ENCODE measurements around the gene GRB7. TPM values are rescaled to one million over a fixed set of nuclear protein-coding genes. Genes with fewer than 3 reads are reported as not detected.

Gene GRB7
- polyA plus RNA-seq, 1 donor = 35.9 TPM

- Histone ChIP-seq H3K27ac (ENCODE audit: low read length) (no peak overlapping the region), H3K36me3 (ENCODE audit: control insufficient read depth, insufficient read depth, low read length) (peaks cover 17% of the 10 kb centered on the region), H3K9me3 (ENCODE audit: control insufficient read depth, low read depth, low read length) (no peaks in the 10 kb centered on the region), H3K27me3 (ENCODE audit: control insufficient read depth, insufficient read depth, low read length) (peaks cover 3% of the 10 kb centered on the region), H3K4me3 (ENCODE audit: low read length) (no peak overlapping the region), H3K4me1 (ENCODE audit: control insufficient read depth, insufficient read depth, low read length) (peaks cover 25% of the 10 kb centered on the region)
- 95% methylated on average over 3 of the region's 3 CpGs for WGBS (ENCODE audit: insufficient coverage, low lambda C conversion rate)
- no peak for DNase-seq
These were observed 5.2 kb upstream of the GRB7 start for GRCh38 chr17:39732586-39732985.

GRCh38 chr17:39735882-39736281, 1.9 kb upstream of the GRB7 start:
- WGBS (ENCODE audit: insufficient coverage, low lambda C conversion rate) = no CpG with 5 or more reads among the region's 2 CpGs
- Histone ChIP-seq H3K4me1 (ENCODE audit: control insufficient read depth, insufficient read depth, low read length) (peaks cover 21% of the 10 kb centered on the region), H3K27ac (ENCODE audit: low read length) (peak overlapping the region; percentile 97), H3K36me3 (ENCODE audit: control insufficient read depth, insufficient read depth, low read length) (no peaks in the 10 kb centered on the region), H3K4me3 (ENCODE audit: low read length) (no peak overlapping the region), H3K27me3 (ENCODE audit: control insufficient read depth, insufficient read depth, low read length) (peaks cover 16% of the 10 kb centered on the region), H3K9me3 (ENCODE audit: control insufficient read depth, low read depth, low read length) (no peaks in the 10 kb centered on the region)
- no peak for DNase-seq

- Histone ChIP-seq H3K27me3 (ENCODE audit: control insufficient read depth, insufficient read depth, low read length) (peaks cover 19% of the 10 kb centered on the region), H3K4me3 (ENCODE audit: low read length) (peak overlapping the region; percentile 80)
These were observed 1.2 kb upstream of the GRB7 start for GRCh38 chr17:39736319-39737165.

GRCh38 chr17:39737206-39737759, 455 bp upstream of the GRB7 start:
- H3K27me3 ChIP-seq (ENCODE audit: control insufficient read depth, insufficient read depth, low read length) = peaks cover 19% of the 10 kb centered on the region
- H3K36me3 ChIP-seq (ENCODE audit: control insufficient read depth, insufficient read depth, low read length) = peaks cover 2% of the 10 kb centered on the region
- H3K4me1 ChIP-seq (ENCODE audit: control insufficient read depth, insufficient read depth, low read length) = peaks cover 28% of the 10 kb centered on the region
- peak overlapping the region; percentile 97 for H3K27ac ChIP-seq (ENCODE audit: low read length)
- WGBS (ENCODE audit: insufficient coverage, low lambda C conversion rate) = no CpG with 5 or more reads among the region's 13 CpGs
- peak; percentile 84 to 94 for DNase-seq
- peak overlapping the region; percentile 80 for H3K4me3 ChIP-seq (ENCODE audit: low read length)
- no peaks in the 10 kb centered on the region for H3K9me3 ChIP-seq (ENCODE audit: control insufficient read depth, low read depth, low read length)

More at GRCh38 chr17:39736319-39737165, 1.2 kb upstream of the GRB7 start:
- H3K36me3 ChIP-seq (ENCODE audit: control insufficient read depth, insufficient read depth, low read length) = no peaks in the 10 kb centered on the region
- peak overlapping the region; percentile 97 for H3K27ac ChIP-seq (ENCODE audit: low read length)
- no peaks in the 10 kb centered on the region for H3K9me3 ChIP-seq (ENCODE audit: control insufficient read depth, low read depth, low read length)
- no CpG with 5 or more reads among the region's 10 CpGs for WGBS (ENCODE audit: insufficient coverage, low lambda C conversion rate)
- peaks cover 27% of the 10 kb centered on the region for H3K4me1 ChIP-seq (ENCODE audit: control insufficient read depth, insufficient read depth, low read length)
- no peak for DNase-seq

GRCh38 chr17:39738568-39738901, 797 bp downstream of the GRB7 start:
- Histone ChIP-seq H3K4me1 (ENCODE audit: control insufficient read depth, insufficient read depth, low read length) (peaks cover 28% of the 10 kb centered on the region), H3K9me3 (ENCODE audit: control insufficient read depth, low read depth, low read length) (no peaks in the 10 kb centered on the region), H3K4me3 (ENCODE audit: low read length) (peak overlapping the region; percentile 80), H3K27me3 (ENCODE audit: control insufficient read depth, insufficient read depth, low read length) (peaks cover 19% of the 10 kb centered on the region), H3K27ac (ENCODE audit: low read length) (peak overlapping the region; percentile 97), H3K36me3 (ENCODE audit: control insufficient read depth, insufficient read depth, low read length) (peaks cover 14% of the 10 kb centered on the region)
- WGBS (ENCODE audit: insufficient coverage, low lambda C conversion rate) = 0% methylated on average over 1 of the region's 13 CpGs
- DNase-seq = peak; percentile 45 to 73

GRCh38 chr17:39738983-39739884, 1.5 kb downstream of the GRB7 start:
- Histone ChIP-seq H3K9me3 (ENCODE audit: control insufficient read depth, low read depth, low read length) (no peaks in the 10 kb centered on the region), H3K36me3 (ENCODE audit: control insufficient read depth, insufficient read depth, low read length) (peaks cover 21% of the 10 kb centered on the region), H3K4me1 (ENCODE audit: control insufficient read depth, insufficient read depth, low read length) (peaks cover 28% of the 10 kb centered on the region), H3K4me3 (ENCODE audit: low read length) (peak overlapping the region; percentile 80), H3K27me3 (ENCODE audit: control insufficient read depth, insufficient read depth, low read length) (peaks cover 19% of the 10 kb centered on the region), H3K27ac (ENCODE audit: low read length) (peak overlapping the region; percentile 97)
- peak; percentile 93 to 97 for DNase-seq
- no CpG with 5 or more reads among the region's 32 CpGs for WGBS (ENCODE audit: insufficient coverage, low lambda C conversion rate)

GRCh38 chr17:39739885-39740356, 2.2 kb downstream of the GRB7 start:
- no peak for DNase-seq
- Histone ChIP-seq H3K36me3 (ENCODE audit: control insufficient read depth, insufficient read depth, low read length) (peaks cover 28% of the 10 kb centered on the region), H3K4me1 (ENCODE audit: control insufficient read depth, insufficient read depth, low read length) (peaks cover 28% of the 10 kb centered on the region), H3K27ac (ENCODE audit: low read length) (peak overlapping the region; percentile 97), H3K4me3 (ENCODE audit: low read length) (peak overlapping the region; percentile 80), H3K9me3 (ENCODE audit: control insufficient read depth, low read depth, low read length) (no peaks in the 10 kb centered on the region), H3K27me3 (ENCODE audit: control insufficient read depth, insufficient read depth, low read length) (peaks cover 19% of the 10 kb centered on the region)
- no CpG with 5 or more reads among the region's 9 CpGs for WGBS (ENCODE audit: insufficient coverage, low lambda C conversion rate)

GRCh38 chr17:39740357-39741111, 2.8 kb downstream of the GRB7 start:
- peak overlapping the region; percentile 80 for H3K4me3 ChIP-seq (ENCODE audit: low read length)
- WGBS (ENCODE audit: insufficient coverage, low lambda C conversion rate) = no CpG with 5 or more reads among the region's 16 CpGs
- peaks cover 34% of the 10 kb centered on the region for H3K36me3 ChIP-seq (ENCODE audit: control insufficient read depth, insufficient read depth, low read length)
- peaks cover 26% of the 10 kb centered on the region for H3K4me1 ChIP-seq (ENCODE audit: control insufficient read depth, insufficient read depth, low read length)
- DNase-seq = peak; percentile 52 to 63
- peaks cover 19% of the 10 kb centered on the region for H3K27me3 ChIP-seq (ENCODE audit: control insufficient read depth, insufficient read depth, low read length)
- H3K9me3 ChIP-seq (ENCODE audit: control insufficient read depth, low read depth, low read length) = no peaks in the 10 kb centered on the region
- H3K27ac ChIP-seq (ENCODE audit: low read length) = peak overlapping the region; percentile 97

- no peak for DNase-seq
These were observed 4.6 kb downstream of the GRB7 start for GRCh38 chr17:39742126-39742855.

More at GRCh38 chr17:39742126-39742855, 4.6 kb downstream of the GRB7 start:
- H3K4me3 ChIP-seq (ENCODE audit: low read length) = no peak overlapping the region
- peaks cover 19% of the 10 kb centered on the region for H3K27me3 ChIP-seq (ENCODE audit: control insufficient read depth, insufficient read depth, low read length)
- H3K9me3 ChIP-seq (ENCODE audit: control insufficient read depth, low read depth, low read length) = no peaks in the 10 kb centered on the region
- WGBS (ENCODE audit: insufficient coverage, low lambda C conversion rate) = no CpG with 5 or more reads among the region's 18 CpGs
- H3K4me1 ChIP-seq (ENCODE audit: control insufficient read depth, insufficient read depth, low read length) = peaks cover 9% of the 10 kb centered on the region
- peaks cover 47% of the 10 kb centered on the region for H3K36me3 ChIP-seq (ENCODE audit: control insufficient read depth, insufficient read depth, low read length)
- no peak overlapping the region for H3K27ac ChIP-seq (ENCODE audit: low read length)
